RWPE1 (cell line): ENCODE data around the gene NTM.

Source experiments
- CTCF ChIA-PET: fragments of 350-600 bp; sonication (Branson Sonifier 250); formaldehyde crosslinking; extraction: SDS; loops from one replicate; lab custom pipeline; 2021; lab: Yijun Ruan, JAX
- POLR2A ChIA-PET: fragments of 400-600 bp; formaldehyde crosslinking; extraction: SDS; loops from one replicate; lab custom pipeline; 2020; ENCODE audit warnings: antibody characterized with exemption; ENCODE audit not compliant: low non-redundant PET; lab: Yijun Ruan, JAX
- DNase-seq: peaks from one replicate; pipeline ENCODE4 v3.0.0; 2012; ENCODE audit warnings: low spot score
- H3K27ac ChIP-seq: fragments of 450-650 bp; 2 replicates; pipeline ENCODE4 v1.5.1; 2017
- TF ChIP-seq, protein P1 (sequence below): fragments of 450-650 bp; conservative IDR thresholded peaks from 2 replicates; pipeline ENCODE4 v1.5.1; 2017; ENCODE audit warnings: low read depth, mild to moderate bottlenecking

NTM gene

DNA sequence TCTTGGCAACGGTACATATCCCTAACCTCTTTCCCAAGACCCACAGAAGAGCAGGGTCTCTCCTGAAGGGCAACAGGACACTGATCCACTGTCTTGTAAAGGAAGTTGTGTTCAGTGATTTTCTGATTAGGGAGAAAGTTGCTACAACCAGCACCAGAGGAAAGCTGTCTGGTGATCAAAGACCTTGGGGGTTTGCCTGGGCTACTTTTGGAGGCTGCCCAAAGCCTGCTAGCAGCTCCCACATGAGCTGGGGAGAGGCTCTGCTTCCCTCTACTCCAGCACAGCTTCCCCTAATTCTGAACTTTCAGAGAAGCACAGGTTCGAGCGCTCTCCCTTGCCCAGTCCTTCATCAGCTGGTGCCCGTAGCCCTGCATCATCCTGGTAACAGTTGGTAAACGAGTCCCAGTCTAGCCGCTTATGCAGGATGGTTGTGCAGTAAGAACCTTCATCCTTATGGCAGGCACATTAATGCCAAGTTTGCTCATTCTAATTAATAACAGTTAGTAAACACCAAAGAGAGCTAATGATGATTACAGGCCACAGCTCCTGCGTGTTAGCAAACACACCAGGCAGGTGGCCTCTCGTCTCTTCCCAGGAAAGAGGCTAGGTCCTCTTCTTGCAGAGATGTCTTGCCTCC, 173.1 kb downstream of the NTM start:
- ChIA-PET CTCF (no interaction called here), POLR2A (no interaction called here)
- TF ChIP-seq, protein P1, sequence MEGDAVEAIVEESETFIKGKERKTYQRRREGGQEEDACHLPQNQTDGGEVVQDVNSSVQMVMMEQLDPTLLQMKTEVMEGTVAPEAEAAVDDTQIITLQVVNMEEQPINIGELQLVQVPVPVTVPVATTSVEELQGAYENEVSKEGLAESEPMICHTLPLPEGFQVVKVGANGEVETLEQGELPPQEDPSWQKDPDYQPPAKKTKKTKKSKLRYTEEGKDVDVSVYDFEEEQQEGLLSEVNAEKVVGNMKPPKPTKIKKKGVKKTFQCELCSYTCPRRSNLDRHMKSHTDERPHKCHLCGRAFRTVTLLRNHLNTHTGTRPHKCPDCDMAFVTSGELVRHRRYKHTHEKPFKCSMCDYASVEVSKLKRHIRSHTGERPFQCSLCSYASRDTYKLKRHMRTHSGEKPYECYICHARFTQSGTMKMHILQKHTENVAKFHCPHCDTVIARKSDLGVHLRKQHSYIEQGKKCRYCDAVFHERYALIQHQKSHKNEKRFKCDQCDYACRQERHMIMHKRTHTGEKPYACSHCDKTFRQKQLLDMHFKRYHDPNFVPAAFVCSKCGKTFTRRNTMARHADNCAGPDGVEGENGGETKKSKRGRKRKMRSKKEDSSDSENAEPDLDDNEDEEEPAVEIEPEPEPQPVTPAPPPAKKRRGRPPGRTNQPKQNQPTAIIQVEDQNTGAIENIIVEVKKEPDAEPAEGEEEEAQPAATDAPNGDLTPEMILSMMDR = no peak
- DNase-seq = no peak
- H3K27ac ChIP-seq = no peak overlapping the region

DNA sequence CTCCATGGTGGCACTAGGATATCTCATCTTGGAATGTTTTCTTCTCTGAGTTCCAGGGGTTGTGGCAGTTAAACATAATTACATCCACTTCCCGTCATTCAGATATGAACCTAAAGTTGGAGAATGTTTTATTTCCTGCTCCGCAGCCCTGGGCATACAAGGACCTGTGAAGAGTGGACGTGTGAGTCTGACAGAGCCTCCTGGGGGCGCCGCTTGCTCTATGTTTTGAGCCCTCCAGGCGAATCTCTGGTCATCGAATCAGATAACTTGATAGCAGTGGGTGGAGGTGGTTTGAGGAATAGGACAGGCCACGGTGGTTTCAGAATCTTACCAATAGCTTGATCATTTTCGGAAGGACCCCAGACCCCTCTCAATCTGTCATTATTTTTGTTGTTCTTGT, 174.2 kb downstream of the NTM start:
- ChIA-PET CTCF (interaction anchor here (0.6 kb wide), 1 partner anchor 264 kb away, joined by 3 read pairs; no protein-coding TSS in a partner anchor), POLR2A (no interaction called here)
- no peak for DNase-seq
- TF ChIP-seq, protein P1 = no peak
- H3K27ac ChIP-seq = no peak overlapping the region

DNA sequence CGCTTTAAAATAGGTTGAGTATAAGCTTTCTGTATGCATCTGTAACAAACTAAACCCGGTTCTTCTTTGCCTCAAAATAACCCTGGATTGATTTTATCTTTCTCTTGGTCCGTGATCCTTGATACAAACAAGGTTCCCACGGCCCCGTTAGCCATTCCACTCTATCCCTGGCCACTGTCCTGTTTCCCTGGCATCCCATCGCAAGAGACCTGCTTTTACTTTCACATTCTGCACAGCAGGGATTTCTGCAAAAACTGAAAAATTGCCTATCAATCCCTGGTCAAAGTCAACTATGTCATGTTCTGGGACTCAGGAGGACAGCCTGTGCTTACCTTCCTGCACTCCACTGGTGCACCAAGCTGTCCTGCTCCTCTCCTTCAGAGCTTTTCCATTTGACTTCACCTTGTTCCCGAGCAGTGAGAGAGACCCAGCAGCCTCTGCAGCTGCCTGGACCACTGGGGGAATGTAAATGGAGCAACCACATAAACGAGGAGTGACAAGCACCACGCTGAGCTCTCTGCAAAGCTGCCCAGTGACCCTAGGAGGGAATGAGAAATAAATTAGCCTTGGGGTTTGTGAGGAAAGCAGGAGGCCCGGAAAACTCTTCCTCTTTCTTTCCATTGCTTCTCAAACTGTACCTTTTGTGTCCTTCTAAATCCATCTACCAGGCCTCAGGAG, 175.9 kb downstream of the NTM start:
- ChIA-PET CTCF (no interaction called here), POLR2A (no interaction called here)
- DNase-seq = no peak
- TF ChIP-seq, protein P1 = no peak
- H3K27ac ChIP-seq = no peak overlapping the region

DNA sequence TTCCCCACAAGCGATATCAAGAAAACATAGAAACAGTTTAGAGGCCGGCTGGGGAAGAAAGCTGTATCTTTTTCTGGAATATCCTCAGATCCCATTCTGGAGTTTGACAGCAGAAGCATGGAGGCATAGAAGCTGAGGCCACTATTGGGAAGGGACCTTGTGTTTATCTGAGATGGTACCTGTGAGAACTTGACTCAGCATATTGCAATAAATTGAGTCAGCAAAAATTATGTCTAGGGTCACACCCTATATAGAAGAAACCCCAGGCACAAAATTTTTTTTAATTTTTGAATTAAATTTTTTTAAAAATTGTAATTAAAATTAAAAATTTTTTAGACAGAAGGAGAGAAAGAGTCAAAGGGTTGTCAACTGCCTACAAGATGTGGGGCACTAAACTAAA, 178.7 kb downstream of the NTM start:
- no peak overlapping the region for H3K27ac ChIP-seq
- ChIA-PET CTCF (interaction anchor here (0.6 kb wide), 1 partner anchor 10 kb away, joined by 3 read pairs; no protein-coding TSS in a partner anchor), POLR2A (no interaction called here)
- TF ChIP-seq, protein P1 = no peak
- DNase-seq = no peak

DNA sequence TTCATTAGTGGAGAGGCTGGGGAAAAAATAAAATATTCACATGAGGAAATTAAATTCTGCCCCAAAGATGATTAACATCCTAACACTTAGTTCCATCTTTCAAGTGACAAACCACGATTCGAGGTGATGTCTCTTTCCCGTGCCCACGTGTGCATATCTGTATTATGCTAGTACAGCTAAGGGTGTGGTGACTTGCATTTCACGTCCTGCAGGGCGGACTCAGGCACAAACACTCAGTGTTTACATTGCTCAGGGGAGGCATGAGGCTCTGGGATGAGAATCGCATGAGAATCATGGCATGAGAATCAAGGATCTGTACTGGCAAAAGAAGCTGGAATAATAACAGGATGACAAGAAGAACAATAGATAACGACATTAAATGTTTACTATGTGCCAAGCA, 179.4 kb downstream of the NTM start:
- H3K27ac ChIP-seq = no peak overlapping the region
- POLR2A ChIA-PET = no interaction called here
- CTCF ChIA-PET = interaction anchor here (0.6 kb wide), 1 partner anchor 10 kb away, joined by 3 read pairs; no protein-coding TSS in a partner anchor
- TF ChIP-seq, protein P1 = no peak
- DNase-seq = no peak

DNA sequence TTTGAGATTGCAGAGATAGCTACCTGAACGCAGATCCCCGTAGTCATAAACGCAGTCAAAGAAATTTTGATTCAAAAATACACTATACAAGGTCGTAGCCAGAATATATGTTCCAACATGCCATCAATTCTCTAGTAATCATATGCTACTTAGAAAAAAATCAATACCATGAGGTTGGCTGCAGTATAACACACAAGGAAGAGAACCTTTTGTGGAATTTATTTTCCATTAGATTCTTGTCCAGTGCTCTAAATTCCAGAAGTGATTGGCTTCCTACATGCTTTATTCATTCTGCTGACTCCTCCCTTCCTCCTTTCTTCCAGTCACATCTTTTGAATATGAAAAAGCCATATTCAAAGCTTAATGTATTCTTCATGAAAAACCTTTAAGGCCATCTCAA, 189.9 kb downstream of the NTM start:
- POLR2A ChIA-PET = no interaction called here

More for the DNA sequence above, 189.9 kb downstream of the NTM start:
- H3K27ac ChIP-seq = no peak overlapping the region
- TF ChIP-seq, protein P1 = no peak
- no peak for DNase-seq
- CTCF ChIA-PET = interaction anchor here (0.7 kb wide), 1 partner anchor 38 kb away, joined by 3 read pairs; no protein-coding TSS in a partner anchor
